ENCODE data around the gene SOBP. TPM values are rescaled to one million over a fixed set of nuclear protein-coding genes. Genes with fewer than 3 reads are reported as not detected.
"Not testable (repeated sequence)": the region's sequence is repeated elsewhere in the genome, so short reads cannot be mapped to it uniquely, and the experiment has no call there.

The SOBP gene
- 10 to 100 TPM in 1 of 3 donors, 1 to 10 TPM in 1, under 1 TPM in 1; 0.93 to 10.8 (median 1.8) TPM for polyA plus RNA-seq

- WGBS, 3 donors: 0 to 1% (median 0%) methylated on average over 62 to 126 of the region's 130 CpGs
- no peak within 1 kb of the TSS for H3K27ac ChIP-seq (ENCODE audit: low read depth, low read length)
These were observed at the start of gene SOBP for GRCh38 chr6:107489636-107490565. Gene SOBP, plus strand, starts transcription at chr6:107490117. Its CDS starts 500 bp downstream, at chr6:107490617.

- H3K27ac ChIP-seq (ENCODE audit: low read depth, low read length): no peak overlapping the region
These were observed 49.0 kb upstream of the SOBP start for GRCh38 chr6:107440936-107441335.

GRCh38 chr6:107441682-107442081 is 48.2 kb upstream of the SOBP start:
- WGBS, 3 donors: 89 to 95% (median 93%) methylated on average over 1 of the region's 1 CpG
- no peak overlapping the region for H3K27ac ChIP-seq (ENCODE audit: low read depth, low read length)

- 90 to 95% (median 92%) methylated on average over 2 of the region's 2 CpGs for WGBS, 3 donors
These were observed 46.8 kb upstream of the SOBP start for GRCh38 chr6:107442938-107443607.

GRCh38 chr6:107443608-107444267 is 46.2 kb upstream of the SOBP start:
- H3K27ac ChIP-seq (ENCODE audit: low read depth, low read length): no peak overlapping the region
- 85 to 95% (median 93%) methylated on average over 7 of the region's 7 CpGs for WGBS, 3 donors

More at GRCh38 chr6:107442938-107443607, 46.8 kb upstream of the SOBP start:
- no peak overlapping the region for H3K27ac ChIP-seq (ENCODE audit: low read depth, low read length)

- 91 to 95% (median 94%) methylated on average over 1 of the region's 1 CpG for WGBS, 3 donors
- no peak overlapping the region for H3K27ac ChIP-seq (ENCODE audit: low read depth, low read length)
These were observed 45.6 kb upstream of the SOBP start for GRCh38 chr6:107444277-107444676.

- WGBS, 3 donors: 98 to 100% (median 100%) methylated on average over 2 of the region's 2 CpGs
- H3K27ac ChIP-seq (ENCODE audit: low read depth, low read length): no peak overlapping the region
These were observed 42.2 kb upstream of the SOBP start for GRCh38 chr6:107447663-107448216.

- H3K27ac ChIP-seq (ENCODE audit: low read depth, low read length): no peak overlapping the region
- 66 to 73% (median 68%) methylated on average over 1 of the region's 1 CpG for WGBS, 3 donors
These were observed 41.1 kb upstream of the SOBP start for GRCh38 chr6:107448776-107449175.

GRCh38 chr6:107458672-107459282 is 31.1 kb upstream of the SOBP start:
- H3K27ac ChIP-seq (ENCODE audit: low read depth, low read length): no peak overlapping the region
- WGBS, 3 donors: 1% methylated on average over 29 of the region's 29 CpGs

GRCh38 chr6:107459283-107460082 is 30.4 kb upstream of the SOBP start, which contains the start of gene PDSS2:
Gene PDSS2, minus strand, starts transcription at chr6:107459564. Its CDS starts 279 bp downstream, at chr6:107459285.
- peak within 1 kb of the TSS; percentile 5 for H3K27ac ChIP-seq (ENCODE audit: low read depth, low read length)
- WGBS, 3 donors: 0 to 1% (median 0%) methylated on average over 46 of the region's 46 CpGs

- H3K27ac ChIP-seq (ENCODE audit: low read depth, low read length): peak overlapping the region; percentile 5
- 27 to 31% (median 27%) methylated on average over 22 of the region's 22 CpGs for WGBS, 3 donors
These were observed 29.8 kb upstream of the SOBP start for GRCh38 chr6:107460083-107460631.

GRCh38 chr6:107466062-107466461 is 23.9 kb upstream of the SOBP start:
- no peak overlapping the region for H3K27ac ChIP-seq (ENCODE audit: low read depth, low read length)
- WGBS, 3 donors: 82 to 92% (median 88%) methylated on average over 1 of the region's 1 CpG

- WGBS, 3 donors: 83 to 91% (median 83%) methylated on average over 1 of the region's 1 CpG
- H3K27ac ChIP-seq (ENCODE audit: low read depth, low read length): no peak overlapping the region
These were observed 19.6 kb upstream of the SOBP start for GRCh38 chr6:107470364-107470763.

GRCh38 chr6:107473660-107474059 is 16.3 kb upstream of the SOBP start:
- 24 to 58% (median 56%) methylated on average over 5 of the region's 5 CpGs for WGBS, 3 donors
- no peak overlapping the region for H3K27ac ChIP-seq (ENCODE audit: low read depth, low read length)

GRCh38 chr6:107475360-107475759 is 14.6 kb upstream of the SOBP start:
- not testable (repeated sequence) for H3K27ac ChIP-seq (ENCODE audit: low read depth, low read length)
- 83 to 91% (median 85%) methylated on average over 3 of the region's 3 CpGs for WGBS, 3 donors

- 44 to 73% (median 68%) methylated on average over 2 to 3 of the region's 3 CpGs for WGBS, 3 donors
- H3K27ac ChIP-seq (ENCODE audit: low read depth, low read length): not testable (repeated sequence)
These were observed 14.1 kb upstream of the SOBP start for GRCh38 chr6:107475826-107476225.

- 75 to 82% (median 82%) methylated on average over 4 of the region's 4 CpGs for WGBS, 3 donors
- no peak overlapping the region for H3K27ac ChIP-seq (ENCODE audit: low read depth, low read length)
These were observed 10.7 kb upstream of the SOBP start for GRCh38 chr6:107479089-107479690.

Data from adipose tissue (tissue), 3 donors.